GM19043 (cell line): ENCODE data around the gene TENM4.

Experiments used
- ATAC-seq: cut with Tn5 transposase; IDR thresholded peaks from one replicate; pipeline ENCODE4 v1.9.1; 2021; ENCODE audit warnings: low read depth; ENCODE audit not compliant: unreplicated experiment

The TENM4 gene

DNA sequence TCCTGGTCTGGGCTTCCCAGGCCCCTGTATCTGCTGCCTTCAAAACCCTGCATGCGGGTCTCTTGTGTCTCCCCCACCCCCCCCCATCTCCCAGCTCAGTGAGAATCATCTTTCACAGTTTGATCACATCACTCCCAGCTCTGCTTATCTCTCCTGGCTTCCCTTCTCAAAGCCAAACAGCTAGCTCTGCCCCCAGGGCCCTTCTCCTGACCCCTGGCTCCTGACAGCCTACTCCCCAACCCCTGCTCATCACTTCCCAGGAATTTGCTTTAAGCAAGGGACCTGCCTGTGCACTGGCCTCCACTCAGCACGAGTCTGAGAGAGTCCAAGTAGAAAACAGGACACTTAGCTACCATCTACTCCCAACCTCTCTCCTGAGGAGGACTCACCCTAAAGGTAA, 342.7 kb downstream of the TENM4 start:
- ATAC-seq: no peak

DNA sequence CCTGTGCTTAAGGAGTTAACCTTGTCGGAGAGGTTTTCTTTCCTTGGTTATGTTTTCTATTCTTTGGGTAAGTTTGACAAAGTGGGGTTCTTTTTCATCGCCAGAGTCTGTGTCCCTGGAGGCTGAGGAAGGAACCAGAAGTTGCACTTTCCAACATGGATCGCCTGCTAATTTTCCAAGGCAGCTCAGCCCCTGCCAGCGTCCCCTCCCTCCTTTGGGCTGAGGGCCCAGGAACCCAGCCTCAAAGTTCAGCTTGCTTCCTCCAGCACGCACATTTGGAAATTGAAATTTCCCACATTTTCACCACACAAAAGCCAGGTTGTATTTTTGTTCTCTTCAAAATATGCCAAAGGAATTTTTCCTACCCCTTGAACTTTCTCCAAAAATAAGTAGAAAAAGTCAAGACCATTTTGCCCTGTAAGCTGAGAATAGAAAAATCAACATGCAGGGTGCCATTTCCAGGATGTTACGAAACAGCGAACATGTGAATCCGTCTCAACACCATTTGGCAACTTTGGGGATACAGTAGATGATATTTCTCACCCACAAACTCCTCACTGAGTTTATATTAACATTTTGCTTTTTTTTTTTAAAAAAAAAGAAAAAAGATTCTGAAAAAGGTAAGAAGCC, 343.5 kb downstream of the TENM4 start:
- ATAC-seq: no peak

DNA sequence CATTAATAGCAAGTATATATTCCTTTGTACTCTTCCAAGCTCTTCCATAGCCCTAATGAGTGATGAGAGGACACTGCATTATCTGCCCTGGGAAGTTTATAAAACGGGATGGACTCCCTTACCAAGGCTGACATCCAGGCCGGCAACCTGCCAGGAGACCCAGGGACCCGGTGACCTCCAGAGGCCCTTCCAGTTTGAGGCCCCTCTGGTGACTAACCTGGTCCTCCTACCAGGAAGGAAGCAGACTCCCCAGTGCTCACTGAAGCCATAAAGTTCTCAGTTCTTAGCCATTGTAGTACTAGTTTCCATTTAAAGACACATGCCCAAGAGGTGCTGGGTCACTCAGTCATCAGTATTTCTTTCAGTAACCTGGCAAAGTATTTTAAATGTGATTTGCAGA, 345.4 kb downstream of the TENM4 start:
- ATAC-seq: no peak

DNA sequence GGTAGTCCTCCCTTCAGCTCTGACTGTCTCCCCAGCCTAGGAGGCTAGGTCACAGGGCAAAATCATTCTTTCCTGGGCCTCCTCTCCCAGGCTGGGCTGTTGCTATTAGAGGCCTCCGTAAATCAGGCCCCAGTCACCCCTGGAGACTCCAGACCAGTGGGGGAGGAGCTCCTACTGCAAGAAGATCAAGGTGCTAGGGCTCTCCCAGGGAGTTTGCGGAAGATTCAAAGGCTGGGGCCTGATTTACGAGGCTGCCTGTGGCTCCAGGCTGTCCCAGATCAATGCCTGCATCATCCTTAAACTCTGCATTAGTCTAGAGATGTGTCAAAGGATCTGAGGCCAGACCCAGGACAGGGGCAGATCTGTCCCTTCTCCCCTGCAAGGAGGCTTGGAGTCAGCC, 346.2 kb downstream of the TENM4 start:
- ATAC-seq: no peak

DNA sequence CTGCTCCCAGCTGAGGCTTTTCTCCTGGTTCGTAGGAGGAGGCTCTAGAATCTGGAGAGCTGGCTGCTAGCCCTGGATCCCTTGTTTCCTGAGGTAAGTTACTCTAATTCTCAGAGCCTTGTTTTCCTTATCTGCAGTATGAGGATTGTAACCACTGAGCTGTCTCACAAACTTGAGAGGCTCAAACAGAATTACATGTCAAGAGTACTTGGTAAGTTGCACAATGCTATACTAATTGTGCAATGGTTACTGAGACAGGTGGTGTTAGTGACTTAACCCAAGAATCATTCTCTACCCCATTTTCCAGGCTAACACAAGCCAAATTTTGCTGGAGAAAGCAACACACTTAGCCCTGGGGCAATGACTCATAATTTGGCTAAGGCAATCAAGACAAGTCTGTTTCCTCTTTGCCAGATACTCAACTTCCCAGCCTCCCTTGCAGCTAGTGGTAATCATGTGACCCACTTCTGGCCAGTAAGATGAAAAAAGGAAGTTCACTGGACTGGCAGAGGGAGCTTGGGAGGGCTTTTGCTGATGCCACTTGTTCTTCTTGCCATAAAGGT, 348.0 kb downstream of the TENM4 start:
- ATAC-seq: no peak

DNA sequence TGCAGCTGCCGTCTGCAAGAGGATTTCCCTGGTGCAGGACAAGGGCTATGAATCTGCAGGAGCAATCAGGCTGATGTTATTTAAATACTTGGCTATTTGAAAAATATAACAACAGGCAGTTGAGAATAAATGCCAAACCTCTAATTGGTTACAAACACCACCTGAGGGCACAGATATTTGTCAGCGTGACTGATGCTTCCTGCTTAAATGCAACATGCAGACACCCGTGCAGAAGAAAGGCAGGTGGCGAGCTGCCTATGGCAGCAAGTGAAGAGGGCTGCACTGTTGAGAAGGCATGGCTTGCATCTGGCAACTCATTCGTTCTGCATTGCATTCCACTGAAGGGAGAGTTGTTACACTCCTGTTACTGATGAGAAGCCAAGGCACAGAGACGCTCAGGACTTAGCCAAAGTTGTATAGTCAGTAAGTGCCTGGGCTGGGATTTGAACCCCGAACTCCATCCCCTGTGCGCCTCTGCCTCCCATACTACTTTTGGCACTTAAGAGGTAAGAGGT, 350.6 kb downstream of the TENM4 start:
- ATAC-seq: no peak

DNA sequence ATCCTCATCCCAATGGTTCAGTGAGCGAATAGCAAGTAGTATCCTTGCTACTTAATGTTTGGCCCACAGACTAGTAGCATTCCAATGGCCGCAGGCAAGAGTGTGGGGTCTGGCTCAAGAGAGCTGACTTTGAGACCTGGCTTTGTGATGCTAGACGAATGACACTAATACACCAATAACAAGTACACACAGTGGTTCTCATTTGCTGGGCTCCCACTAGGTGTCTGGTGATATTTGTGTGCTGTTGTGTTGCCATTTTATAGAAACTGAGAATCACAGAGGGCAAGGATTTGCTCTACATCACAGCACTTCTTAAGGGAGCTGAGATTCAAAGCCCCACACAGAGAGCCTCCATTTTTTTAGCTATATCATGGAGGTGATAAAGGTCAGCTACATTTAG, 351.2 kb downstream of the TENM4 start:
- no peak for ATAC-seq

DNA sequence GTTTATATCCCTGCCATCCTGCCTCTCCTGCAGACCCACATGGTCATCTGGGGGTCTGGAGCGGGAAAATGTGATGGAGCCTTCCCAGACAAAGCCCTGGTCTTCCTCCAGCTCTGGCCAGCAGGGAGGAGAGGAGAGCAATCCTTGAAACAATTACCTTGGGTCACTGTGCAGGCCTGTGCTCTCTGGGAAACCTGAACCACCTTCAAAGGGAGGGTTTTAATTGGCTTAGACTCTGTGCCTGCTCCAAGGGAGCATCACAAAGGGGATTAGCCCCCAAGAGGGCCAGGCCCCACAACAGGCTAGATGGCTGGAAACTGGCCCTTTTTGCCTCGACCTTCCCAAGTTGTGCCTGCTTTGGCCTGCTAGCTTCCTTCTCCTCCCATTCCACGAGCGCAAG, 351.9 kb downstream of the TENM4 start:
- ATAC-seq: no peak

DNA sequence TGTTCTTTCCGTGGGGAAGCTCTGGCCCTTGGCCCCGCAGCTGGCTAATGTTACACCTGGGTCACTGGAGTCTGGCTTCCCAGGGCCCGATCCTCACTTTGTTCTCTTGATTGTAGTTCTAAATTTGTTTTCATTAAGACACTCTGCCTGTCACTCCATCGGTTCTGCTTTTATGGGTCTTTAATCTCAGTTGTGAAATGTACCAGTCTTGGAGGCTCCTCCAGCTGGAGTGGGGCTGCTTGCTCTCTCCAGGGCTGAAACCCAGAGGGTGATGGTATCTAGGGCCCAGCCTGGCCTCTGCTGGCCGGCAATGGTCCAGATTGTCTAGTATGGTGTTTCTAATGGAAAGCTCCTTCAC, 352.9 kb downstream of the TENM4 start:
- no peak for ATAC-seq

DNA sequence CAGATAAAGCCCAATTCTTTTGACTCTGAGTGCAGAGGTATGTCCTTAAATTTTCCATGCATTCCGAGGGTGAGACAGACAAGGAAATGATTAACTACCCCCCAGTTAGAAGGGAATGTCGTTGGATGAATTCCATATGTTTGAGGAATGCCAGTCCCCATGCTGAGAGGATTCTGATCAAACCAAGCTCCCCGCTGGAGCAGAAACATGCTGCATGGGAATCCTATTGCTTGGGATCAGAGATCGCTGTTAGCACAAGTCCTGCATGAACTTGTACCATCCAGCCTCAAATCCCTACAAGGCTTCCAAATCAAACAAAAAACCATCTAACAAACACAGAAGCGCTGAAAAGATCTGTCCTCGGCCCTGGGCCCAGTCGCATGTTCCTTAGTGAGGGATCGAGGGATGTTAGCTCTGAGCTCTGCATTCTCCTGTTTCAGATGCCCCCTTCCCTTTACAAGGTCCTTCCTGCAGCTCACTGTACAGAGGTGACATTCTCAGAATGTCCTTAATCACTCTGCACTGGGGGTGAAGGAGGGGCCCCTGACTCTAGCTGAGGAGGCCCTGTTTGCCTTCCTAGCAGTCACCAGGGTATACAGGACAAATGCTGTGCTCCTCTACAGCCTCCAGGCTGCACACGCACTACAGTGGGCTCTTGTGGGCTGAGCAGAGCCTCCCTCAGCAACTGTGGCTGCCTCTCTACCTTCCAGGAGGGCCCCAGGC, 353.4 kb downstream of the TENM4 start:
- no peak for ATAC-seq

DNA sequence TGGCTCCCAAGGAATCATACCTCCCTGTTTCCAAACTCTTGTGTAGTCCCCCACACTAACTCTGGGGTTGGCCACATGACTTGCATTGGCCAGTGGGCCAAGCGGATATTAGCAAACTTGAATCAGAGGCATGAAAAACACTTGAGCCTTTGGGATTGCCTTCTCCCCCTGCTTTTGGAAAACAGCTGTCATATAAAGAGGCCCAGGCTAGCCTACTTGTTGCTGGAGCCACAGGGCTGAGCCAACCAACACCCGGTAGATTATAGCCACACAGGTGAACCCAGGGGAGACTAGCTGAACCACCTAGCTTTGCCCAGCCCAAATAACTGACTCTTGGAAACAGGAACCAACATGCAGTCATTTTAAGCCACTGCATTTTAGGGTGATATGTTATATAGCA, 354.8 kb downstream of the TENM4 start:
- no peak for ATAC-seq

DNA sequence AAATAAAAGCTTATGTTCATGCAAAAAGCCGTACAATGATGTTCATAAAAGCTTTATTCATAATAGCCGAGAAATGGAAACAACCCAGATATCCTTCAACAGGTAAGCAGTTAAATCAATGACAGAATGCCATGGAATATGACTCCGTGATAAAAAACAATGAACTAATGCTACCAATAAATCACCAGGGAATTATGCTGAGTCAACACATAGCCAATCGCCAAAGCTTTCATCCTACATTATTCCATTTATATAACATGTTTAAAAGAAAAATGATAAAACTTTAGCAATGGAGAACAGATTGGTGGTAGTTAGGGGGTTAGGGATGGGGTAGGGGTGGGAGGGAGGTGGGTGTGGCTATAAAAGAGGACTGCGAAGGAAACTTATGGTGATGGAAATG, 356.4 kb downstream of the TENM4 start:
- ATAC-seq: no peak

DNA sequence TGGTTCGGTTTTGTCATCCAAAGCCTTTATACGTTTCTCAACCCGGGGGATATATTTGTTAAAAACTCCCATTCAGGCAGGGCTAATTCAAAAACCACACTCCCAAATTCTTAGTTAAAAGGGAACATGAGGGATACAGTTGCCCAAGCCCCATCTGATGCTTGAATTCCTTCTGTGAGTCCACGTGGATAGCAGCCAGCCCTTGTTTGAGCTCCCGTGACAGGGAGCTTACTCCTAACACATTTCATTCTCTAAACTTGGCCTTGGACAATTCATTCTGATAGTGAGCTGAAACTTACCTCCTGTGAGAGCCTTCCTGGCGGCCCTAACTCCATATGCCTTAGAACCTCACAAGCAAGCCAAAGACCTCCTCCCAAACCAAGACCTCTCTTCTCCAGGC, 357.5 kb downstream of the TENM4 start:
- no peak for ATAC-seq

DNA sequence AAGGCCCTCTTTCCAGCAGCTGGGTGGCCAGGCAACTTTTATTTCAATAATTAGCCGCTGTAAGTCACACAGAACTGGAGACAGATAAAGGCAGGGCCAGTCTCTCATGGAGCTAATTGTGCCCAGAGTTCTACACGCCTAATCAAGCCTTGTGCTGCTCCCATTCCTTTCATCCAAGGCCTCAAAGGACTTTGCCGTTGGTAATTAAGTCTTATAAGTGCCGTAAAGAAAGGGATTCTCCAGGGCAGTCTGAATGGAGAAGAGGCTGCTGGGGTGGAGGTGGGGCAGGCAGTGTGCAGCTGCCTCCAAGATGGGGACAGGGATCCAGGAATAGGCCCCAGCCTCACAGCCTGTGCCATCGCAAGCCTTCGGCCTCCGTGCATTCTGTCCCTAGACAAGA, 357.9 kb downstream of the TENM4 start:
- ATAC-seq: no peak

DNA sequence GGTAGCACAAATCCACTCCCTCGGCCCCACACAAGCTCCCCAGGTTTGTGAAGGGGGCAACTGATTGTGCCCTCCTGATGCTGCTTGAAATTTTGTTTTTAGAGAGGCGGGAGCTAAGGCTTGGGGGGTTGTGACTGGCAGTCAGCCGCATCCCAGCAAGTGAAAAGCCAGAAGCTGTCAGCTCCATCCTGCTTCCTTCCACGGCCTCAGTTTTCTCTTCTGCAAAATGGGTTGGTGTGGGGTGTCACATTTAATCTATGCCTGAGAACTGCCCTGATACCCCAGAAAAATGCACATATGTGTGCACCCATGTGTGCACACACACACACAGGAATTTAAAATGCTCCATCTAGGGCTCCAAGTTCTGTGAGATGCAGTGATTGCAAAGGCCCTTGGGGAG, 358.6 kb downstream of the TENM4 start:
- ATAC-seq: no peak

DNA sequence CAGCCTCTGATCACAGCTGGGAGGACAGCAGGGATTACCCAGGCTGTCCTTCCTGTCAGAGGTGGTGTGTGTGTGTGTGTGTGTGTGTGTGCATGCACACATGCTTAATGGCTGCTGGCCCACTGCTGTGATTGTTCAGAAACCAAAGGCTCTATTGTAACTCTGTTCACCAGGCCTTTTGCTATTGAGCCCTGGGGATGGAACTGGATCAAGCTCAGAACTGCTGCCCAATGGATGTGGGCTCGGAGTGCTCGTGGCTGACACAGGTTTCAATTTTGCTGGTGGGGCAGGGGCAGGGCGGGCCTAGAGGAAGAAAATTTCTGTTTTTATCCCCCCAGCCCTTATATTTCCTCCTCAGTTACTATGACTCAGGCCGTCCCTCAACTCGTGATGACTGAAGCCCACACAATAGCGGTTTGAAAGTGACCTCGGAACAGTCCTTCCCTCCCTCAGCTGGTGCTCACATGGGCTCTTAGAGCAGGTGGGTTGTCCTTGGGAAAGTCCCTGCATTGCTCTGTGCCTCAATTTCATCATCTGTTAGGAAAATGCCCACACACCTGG, 359.3 kb downstream of the TENM4 start:
- ATAC-seq: no peak

DNA sequence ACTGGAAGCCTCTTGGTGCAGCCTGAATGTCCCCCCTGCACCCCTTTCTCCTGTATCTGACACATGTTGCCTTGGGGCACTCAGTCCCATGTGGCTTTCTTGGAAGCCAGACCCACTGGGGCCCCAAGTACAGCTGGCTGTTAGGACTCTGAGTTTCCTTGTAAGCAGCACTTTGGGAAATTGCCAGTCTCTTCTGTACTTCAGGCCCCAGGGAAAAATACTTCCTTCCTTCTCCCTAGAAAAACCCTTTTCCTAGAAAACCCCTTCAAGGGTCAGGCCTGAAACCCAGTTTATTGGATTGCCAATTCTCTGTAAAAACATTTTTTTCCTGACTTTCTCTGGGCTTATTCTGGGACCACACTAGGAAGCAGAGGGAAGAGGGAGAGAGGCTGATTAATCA, 360.3 kb downstream of the TENM4 start:
- no peak for ATAC-seq

DNA sequence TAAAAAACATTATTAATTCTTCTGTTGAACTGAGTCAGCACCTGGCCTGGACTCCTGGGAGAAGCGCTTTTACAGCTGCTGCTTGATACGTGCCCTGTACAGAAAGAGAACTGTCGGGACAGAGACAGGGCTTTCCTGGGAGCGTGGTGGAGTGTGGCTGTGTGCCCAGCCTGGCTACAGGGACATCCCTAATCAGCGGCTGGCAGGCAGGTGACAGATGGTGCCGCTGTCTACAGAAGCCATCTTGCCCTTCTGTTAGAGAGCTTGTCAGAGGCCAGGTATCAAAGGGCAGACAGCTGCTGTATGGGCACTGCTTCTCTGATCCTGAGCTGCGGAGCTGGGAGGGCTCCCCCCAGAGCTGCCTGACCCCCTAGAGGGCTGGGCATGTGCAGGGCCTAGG, 361.8 kb downstream of the TENM4 start:
- ATAC-seq: no peak

DNA sequence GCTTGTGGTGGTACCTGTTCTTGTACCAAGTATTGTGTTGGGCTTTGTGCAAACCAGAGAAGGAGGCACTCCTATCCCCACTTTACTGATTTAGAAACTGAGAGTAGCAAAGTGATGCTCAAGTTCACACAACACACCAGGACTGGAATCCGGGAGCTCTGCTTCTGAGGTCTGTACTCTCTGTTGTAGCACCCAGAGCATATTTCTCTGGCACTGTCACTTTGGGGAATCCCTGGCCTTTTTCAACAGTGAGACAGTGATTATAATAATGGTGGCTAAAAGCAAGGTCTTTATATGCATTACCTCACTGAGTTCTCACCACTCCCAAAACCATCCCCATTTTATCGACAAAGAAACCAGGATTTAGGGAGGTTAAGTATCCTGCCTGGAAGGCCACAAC, 362.4 kb downstream of the TENM4 start:
- no peak for ATAC-seq

DNA sequence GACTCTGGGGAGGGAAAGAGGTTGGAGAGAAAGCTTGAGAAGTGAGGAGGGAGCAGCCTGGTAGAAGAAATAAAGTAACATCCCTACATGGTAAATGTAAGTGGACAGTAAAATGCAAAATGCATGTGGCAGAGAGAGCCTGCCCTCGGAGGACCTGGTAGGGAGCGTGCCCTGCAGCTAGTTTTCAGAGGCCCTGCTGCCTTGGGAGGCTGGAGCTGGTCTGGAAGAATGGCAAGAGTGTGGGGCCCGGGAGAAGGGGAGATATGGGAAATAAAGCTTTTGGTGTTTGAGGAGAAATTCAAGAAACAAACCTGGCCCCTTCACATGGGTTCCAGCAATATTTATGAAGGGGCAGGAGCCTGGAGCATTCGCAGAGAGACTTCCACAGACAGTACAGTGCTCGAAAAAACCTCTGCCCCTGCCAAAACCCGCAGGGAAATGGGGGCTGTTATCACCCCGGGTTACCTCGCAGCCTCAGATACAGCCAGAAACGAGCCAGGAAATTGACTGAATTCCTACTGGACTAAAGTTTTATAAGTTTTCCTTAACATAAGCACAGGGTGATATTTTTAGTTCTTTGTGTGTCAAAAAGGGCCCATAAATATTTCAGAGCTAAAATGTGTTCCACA, 363.0 kb downstream of the TENM4 start:
- no peak for ATAC-seq

DNA sequence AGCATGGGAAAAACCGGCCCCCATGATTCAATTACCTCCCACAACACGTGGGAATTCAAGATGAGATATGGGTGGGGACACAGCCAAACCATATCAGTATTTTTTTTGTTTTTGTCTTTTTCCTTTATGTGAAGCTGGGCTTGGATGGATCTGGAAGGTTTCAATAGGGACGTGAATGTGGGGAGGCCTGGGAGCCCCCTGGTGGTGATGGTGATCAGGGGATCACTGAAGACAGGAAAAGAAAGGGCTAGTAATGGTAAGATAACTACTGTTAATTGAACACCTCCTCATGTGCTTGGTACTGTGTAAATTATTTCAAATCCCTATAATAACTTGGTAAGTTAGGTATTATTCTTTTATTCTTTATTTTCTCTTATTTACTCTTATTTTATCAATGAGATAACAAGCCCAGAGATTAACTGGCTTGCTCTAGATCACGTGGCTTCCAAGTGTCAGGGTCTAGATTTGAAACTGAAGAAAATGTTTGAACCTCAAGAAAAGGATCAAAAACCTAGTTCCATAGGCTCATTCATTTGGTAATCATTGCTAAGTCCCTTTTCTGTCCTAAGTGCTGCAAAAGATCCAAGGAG, 364.2 kb downstream of the TENM4 start:
- no peak for ATAC-seq
